Right lobe of liver (tissue), 6 donors: ENCODE results near the gene PPP2R5A. TPM values are rescaled to one million over a fixed set of nuclear protein-coding genes. Genes with fewer than 3 reads are reported as not detected.

ENCODE experiments used
- ATAC-seq, 4 donors: fragments of 200-7000 bp; cut with Tn5 transposase; one replicate each; pipeline ENCODE4 v1.9.1; 2020; ENCODE audit warnings: mild to moderate bottlenecking in 4 of 4, moderate library complexity in 4 of 4
- DNase-seq, 3 donors: peaks; one replicate each; pipeline ENCODE4 v3.0.0-alpha.2; 2020
- H3K27ac ChIP-seq, 3 donors: fragments of 200-600 bp; one replicate each; pipeline ENCODE4 v1.8.0; 2022
- H3K27me3 ChIP-seq, 2 donors: fragments of 200-600 bp; one replicate each; pipeline ENCODE4 v1.8.0; 2022
- H3K36me3 ChIP-seq, 4 donors: fragments of 200-600 bp; sonication (generic) in 1 of 4; one replicate each; pipeline versions ENCODE4 v1.5.1 to v1.8.0; 2017 to 2022; ENCODE audit warnings: control low read depth in 1 of 4
- H3K4me1 ChIP-seq, 4 donors: fragments of 200-600 bp; sonication (generic) in 1 of 4; one replicate each; pipeline versions ENCODE4 v1.5.1 to v1.8.0; 2017 to 2022; ENCODE audit warnings: control low read depth in 1 of 4
- H3K4me3 ChIP-seq, 3 donors: fragments of 200-600 bp; one replicate each; pipeline ENCODE4 v1.8.0; 2022
- H3K9me3 ChIP-seq, 4 donors: fragments of 200-600 bp; sonication (generic) in 1 of 4; one replicate each; pipeline versions ENCODE4 v1.5.1 to v1.8.0; 2017 to 2022; ENCODE audit warnings: control low read depth in 1 of 4
- CTCF ChIP-seq, 4 donors: fragments of 200-600 bp in 3 of 4; fragments of 450-650 bp in 1 of 4; IDR thresholded peaks; one replicate each; pipeline versions ENCODE4 v1.5.1 to v1.8.0; 2016 to 2022; ENCODE audit warnings: antibody characterized with exemption in 4 of 4, mild to moderate bottlenecking in 2 of 4
- POLR2A ChIP-seq: fragments of 450-650 bp; IDR thresholded peaks from one replicate; pipeline ENCODE4 v1.6.1; 2017; ENCODE audit warnings: antibody characterized with exemption, mild to moderate bottlenecking
- WGBS: methylation state at CpG from one replicate; pipeline ENCODE4 v1.1.6; 2018; ENCODE audit warnings: low coverage, low lambda C conversion rate; ENCODE audit not compliant: insufficient coverage; ENCODE audit errors: missing lambda C conversion rate; 5-methylcytosine and 5-hydroxymethylcytosine counted together
- intact Hi-C, 2 donors: fragments of 100-400 bp; cut with DNase I; formaldehyde crosslinking; loops; one replicate each; pipeline versions ENCODE4 v1.11.2 to v1.14.1; 2022
- total RNA-seq, 6 experiments: library from RNA; depleted of rRNA in 2 of 6; stranded (reverse); fragments of >200 nt in 2 of 6; fragmentation: NEBNext Ultra II Directional in 3 of 6; extraction: Animal tissue kit (Norgen Biotek cat#: 25700) in 3 of 6; gene quantifications; one replicate each; pipeline versions ENCODE4 v1.1.0 to v1.2.4, GENCODE V29; 2016 to 2023
- donor health status: DM: no; HTN: yes; CAD: no.
- donor health status: DM: no; HTN: no; CAD: no.
- donor health status: DM: no; HTN: no; CAD: no.
- donor health status: DM: no; HTN: yes; CAD: no.
- donor health status: DM: no; HTN: yes; CAD: no.

PPP2R5A gene
- total RNA-seq, 6 experiments from 2014 or later: 28.5 to 57.2 (median 33.3) TPM

- no peaks in the 10 kb centered on the region for H3K4me1 ChIP-seq
- no peak for ATAC-seq
- intact Hi-C loops: no loop called here
- TF ChIP-seq CTCF (IDR thresholded peaks at IDR 0.05) (no peak), POLR2A (no peak)
- H3K27ac ChIP-seq: no peak overlapping the region
- no peaks in the 10 kb centered on the region for H3K9me3 ChIP-seq
- no peak overlapping the region for H3K4me3 ChIP-seq
- no peak for DNase-seq
- no peaks in the 10 kb centered on the region for H3K36me3 ChIP-seq
- 92% methylated on average over 1 of the region's 1 CpG for WGBS
- H3K27me3 ChIP-seq: no peaks in the 10 kb centered on the region
Measured at GRCh38 chr1:212397171-212397570, 112.0 kb downstream of the PPP2R5A start.

- no peaks in the 10 kb centered on the region for H3K9me3 ChIP-seq
- H3K27me3 ChIP-seq: no peaks in the 10 kb centered on the region
- TF ChIP-seq POLR2A (no peak), CTCF (IDR thresholded peaks at IDR 0.05) (no peak)
- intact Hi-C loops: no loop called here
- H3K4me3 ChIP-seq: no peak overlapping the region
- WGBS: 95% methylated on average over 4 of the region's 4 CpGs
- H3K36me3 ChIP-seq: no peaks in the 10 kb centered on the region
- H3K4me1 ChIP-seq: no peaks in the 10 kb centered on the region
- H3K27ac ChIP-seq: no peak overlapping the region
- DNase-seq (no peak), ATAC-seq (no peak)
Measured at GRCh38 chr1:212401042-212401441, 115.8 kb downstream of the PPP2R5A start.

- Histone ChIP-seq H3K27me3 (no peaks in the 10 kb centered on the region), H3K9me3 (no peaks in the 10 kb centered on the region), H3K36me3 (no peaks in the 10 kb centered on the region), H3K27ac (no peak overlapping the region), H3K4me1 (no peaks in the 10 kb centered on the region), H3K4me3 (no peak overlapping the region)
- TF ChIP-seq POLR2A (no peak), CTCF (IDR thresholded peaks at IDR 0.05) (no peak)
- DNase-seq (no peak), ATAC-seq (no peak)
- WGBS: 73% methylated on average over 7 of the region's 7 CpGs
- intact Hi-C loops: no loop called here
Measured at GRCh38 chr1:212401838-212402582, 116.8 kb downstream of the PPP2R5A start.

GRCh38 chr1:212402666-212403321 is 117.6 kb downstream of the PPP2R5A start:
- Histone ChIP-seq H3K9me3 (no peaks in the 10 kb centered on the region), H3K4me1 (no peaks in the 10 kb centered on the region), H3K27me3 (no peaks in the 10 kb centered on the region), H3K36me3 (no peaks in the 10 kb centered on the region), H3K4me3 (no peak overlapping the region), H3K27ac (no peak overlapping the region)
- DNase-seq: no peak
- WGBS: 88% methylated on average over 7 of the region's 7 CpGs
- ATAC-seq: no peak
- TF ChIP-seq CTCF (IDR thresholded peaks at IDR 0.05) (no peak), POLR2A (no peak)
- intact Hi-C loops: no loop called here
